Measurements from ENCODE around the gene EOLA1.
"Not testable (repeated sequence)": the region's sequence is repeated elsewhere in the genome, so short reads cannot be mapped to it uniquely, and the experiment has no call there.

DNA sequence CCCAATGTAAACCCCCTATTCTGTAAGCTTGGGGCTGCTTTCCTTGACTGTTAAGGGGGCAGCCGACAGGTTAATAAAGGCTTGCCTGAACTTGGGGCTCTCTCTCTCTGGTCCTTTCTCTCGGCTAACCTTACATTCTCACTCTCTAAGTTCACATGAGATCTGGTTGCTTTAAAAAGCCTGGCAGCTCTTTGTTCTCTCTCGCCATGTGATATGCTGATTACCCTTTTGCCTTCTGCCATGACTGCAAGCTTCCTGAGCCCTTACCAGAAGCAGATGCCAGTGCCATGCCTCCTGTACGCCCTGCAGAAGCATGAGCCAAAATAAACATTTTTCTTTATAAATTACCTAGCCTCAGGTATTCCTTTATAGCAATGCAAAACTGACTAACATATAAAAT is 14.4 kb downstream of the EOLA1 start:
- TF ChIP-seq, protein P1, sequence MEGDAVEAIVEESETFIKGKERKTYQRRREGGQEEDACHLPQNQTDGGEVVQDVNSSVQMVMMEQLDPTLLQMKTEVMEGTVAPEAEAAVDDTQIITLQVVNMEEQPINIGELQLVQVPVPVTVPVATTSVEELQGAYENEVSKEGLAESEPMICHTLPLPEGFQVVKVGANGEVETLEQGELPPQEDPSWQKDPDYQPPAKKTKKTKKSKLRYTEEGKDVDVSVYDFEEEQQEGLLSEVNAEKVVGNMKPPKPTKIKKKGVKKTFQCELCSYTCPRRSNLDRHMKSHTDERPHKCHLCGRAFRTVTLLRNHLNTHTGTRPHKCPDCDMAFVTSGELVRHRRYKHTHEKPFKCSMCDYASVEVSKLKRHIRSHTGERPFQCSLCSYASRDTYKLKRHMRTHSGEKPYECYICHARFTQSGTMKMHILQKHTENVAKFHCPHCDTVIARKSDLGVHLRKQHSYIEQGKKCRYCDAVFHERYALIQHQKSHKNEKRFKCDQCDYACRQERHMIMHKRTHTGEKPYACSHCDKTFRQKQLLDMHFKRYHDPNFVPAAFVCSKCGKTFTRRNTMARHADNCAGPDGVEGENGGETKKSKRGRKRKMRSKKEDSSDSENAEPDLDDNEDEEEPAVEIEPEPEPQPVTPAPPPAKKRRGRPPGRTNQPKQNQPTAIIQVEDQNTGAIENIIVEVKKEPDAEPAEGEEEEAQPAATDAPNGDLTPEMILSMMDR (IDR thresholded peaks at IDR 0.05): not testable (repeated sequence)
- not testable (repeated sequence) for TF ChIP-seq POLR2A (IDR thresholded peaks at IDR 0.05)
